ENCODE data around the gene GGT5. TPM values are rescaled to one million over a fixed set of nuclear protein-coding genes. Genes with fewer than 3 reads are reported as not detected.
"Not testable (repeated sequence)": the region's sequence is repeated elsewhere in the genome, so short reads cannot be mapped to it uniquely, and the experiment has no call there.

Gene GGT5
- total RNA-seq, 2 experiments from 2014 or later, result 0.40 TPM; not detected in 1

- H3K36me3 Mint-ChIP-seq; H3K4me3 Mint-ChIP-seq; CTCF ChIA-PET; H3K4me1 Mint-ChIP-seq; DNase-seq; H3K9me3 Mint-ChIP-seq (ENCODE audit: low read depth); H3K27me3 Mint-ChIP-seq; ATAC-seq; H3K27ac Mint-ChIP-seq: not testable (repeated sequence)
These were observed 8.2 kb upstream of the GGT5 start for GRCh38 chr22:24253126-24253525.

- H3K9me3 Mint-ChIP-seq (ENCODE audit: low read depth); H3K36me3 Mint-ChIP-seq; DNase-seq; H3K4me1 Mint-ChIP-seq; H3K27ac Mint-ChIP-seq; CTCF ChIA-PET; H3K27me3 Mint-ChIP-seq; ATAC-seq; H3K4me3 Mint-ChIP-seq: not testable (repeated sequence)
These were observed 6.4 kb upstream of the GGT5 start for GRCh38 chr22:24251286-24251685.

GRCh38 chr22:24249413-24249812 is 4.5 kb upstream of the GGT5 start:
- ATAC-seq; H3K27me3 Mint-ChIP-seq; H3K36me3 Mint-ChIP-seq; H3K4me1 Mint-ChIP-seq; H3K9me3 Mint-ChIP-seq (ENCODE audit: low read depth); H3K4me3 Mint-ChIP-seq; H3K27ac Mint-ChIP-seq; DNase-seq; CTCF ChIA-PET: not testable (repeated sequence)

GRCh38 chr22:24248611-24249010 is 3.7 kb upstream of the GGT5 start:
- H3K4me3 Mint-ChIP-seq; H3K4me1 Mint-ChIP-seq; CTCF ChIA-PET; ATAC-seq; H3K27me3 Mint-ChIP-seq; DNase-seq; H3K27ac Mint-ChIP-seq; H3K36me3 Mint-ChIP-seq; H3K9me3 Mint-ChIP-seq (ENCODE audit: low read depth): not testable (repeated sequence)

- Mint-ChIP-seq H3K4me3 (no peak overlapping the region), H3K27me3 (no peaks in the 10 kb centered on the region), H3K27ac (no peak overlapping the region), H3K4me1 (peaks cover 14% of the 10 kb centered on the region), H3K9me3 (ENCODE audit: low read depth) (no peaks in the 10 kb centered on the region), H3K36me3 (no peaks in the 10 kb centered on the region)
- peak; percentile 71 for DNase-seq
- CTCF ChIA-PET, result interaction anchor here (0.8 to 1.2 kb wide), 10 partner anchors 14 to 186 kb away, joined by 3 to 13 read pairs (median 3); no protein-coding TSS in a partner anchor
- peak; percentile 88 for ATAC-seq
These were observed 2.9 kb upstream of the GGT5 start for GRCh38 chr22:24247564-24248344.

GRCh38 chr22:24247011-24247507 is 2.2 kb upstream of the GGT5 start:
- Mint-ChIP-seq H3K9me3 (ENCODE audit: low read depth) (no peaks in the 10 kb centered on the region), H3K27me3 (no peaks in the 10 kb centered on the region), H3K4me3 (no peak overlapping the region), H3K27ac (no peak overlapping the region), H3K36me3 (no peaks in the 10 kb centered on the region), H3K4me1 (peaks cover 21% of the 10 kb centered on the region)
- CTCF ChIA-PET, result interaction anchor here (0.8 to 1.2 kb wide), 10 partner anchors 13 to 185 kb away, joined by 3 to 13 read pairs (median 3); no protein-coding TSS in a partner anchor
- ATAC-seq (no peak), DNase-seq (no peak)

- CTCF ChIA-PET, result interaction anchor here (1.2 kb wide), 1 partner anchor 67 kb away, joined by 4 read pairs; no protein-coding TSS in a partner anchor
- not testable (repeated sequence) for H3K9me3 Mint-ChIP-seq (ENCODE audit: low read depth); H3K27me3 Mint-ChIP-seq; H3K36me3 Mint-ChIP-seq; H3K4me3 Mint-ChIP-seq; H3K27ac Mint-ChIP-seq; ATAC-seq; DNase-seq
- H3K4me1 Mint-ChIP-seq, result peaks cover 30% of the 10 kb centered on the region
These were observed 991 bp upstream of the GGT5 start for GRCh38 chr22:24245584-24246561.

GRCh38 chr22:24244144-24244787 is 616 bp downstream of the GGT5 start:
- CTCF ChIA-PET, result interaction anchor here (2.7 kb wide), 1 partner anchor 87 kb away, joined by 10 read pairs; no protein-coding TSS in a partner anchor
- Mint-ChIP-seq H3K27ac (peak overlapping the region; percentile 33), H3K27me3 (no peaks in the 10 kb centered on the region), H3K4me1 (peaks cover 38% of the 10 kb centered on the region), H3K36me3 (no peaks in the 10 kb centered on the region), H3K9me3 (ENCODE audit: low read depth) (no peaks in the 10 kb centered on the region), H3K4me3 (no peak overlapping the region)
- ATAC-seq (no peak), DNase-seq (no peak)

- DNase-seq, H3K27me3 Mint-ChIP-seq: not testable (repeated sequence)
These were observed 1.5 kb downstream of the GGT5 start for GRCh38 chr22:24243417-24243816.

GRCh38 chr22:24240985-24241692 is 3.7 kb downstream of the GGT5 start:
- H3K4me3 Mint-ChIP-seq; H3K27me3 Mint-ChIP-seq; ATAC-seq; H3K9me3 Mint-ChIP-seq (ENCODE audit: low read depth); H3K36me3 Mint-ChIP-seq; DNase-seq: not testable (repeated sequence)
- Mint-ChIP-seq H3K27ac (peak overlapping the region; percentile 64), H3K4me1 (peaks cover 41% of the 10 kb centered on the region)
- CTCF ChIA-PET, result interaction anchor here (1.0 to 4.2 kb wide), 6 partner anchors 9 to 85 kb away, joined by 4 to 39 read pairs (median 6); no protein-coding TSS in a partner anchor

More at GRCh38 chr22:24243417-24243816, 1.5 kb downstream of the GGT5 start:
- not testable (repeated sequence) for H3K9me3 Mint-ChIP-seq (ENCODE audit: low read depth); H3K36me3 Mint-ChIP-seq; H3K4me3 Mint-ChIP-seq; ATAC-seq
- H3K27ac Mint-ChIP-seq, result peak overlapping the region; percentile 84
- H3K4me1 Mint-ChIP-seq, result peaks cover 38% of the 10 kb centered on the region
- CTCF ChIA-PET, result interaction anchor here (1.1 to 4.2 kb wide), 7 partner anchors 11 to 89 kb away, joined by 3 to 39 read pairs (median 7); no protein-coding TSS in a partner anchor

GRCh38 chr22:24240381-24240780 is 4.5 kb downstream of the GGT5 start:
- Mint-ChIP-seq H3K4me3 (no peak overlapping the region), H3K36me3 (no peaks in the 10 kb centered on the region), H3K9me3 (ENCODE audit: low read depth) (no peaks in the 10 kb centered on the region), H3K27me3 (no peaks in the 10 kb centered on the region), H3K4me1 (peaks cover 41% of the 10 kb centered on the region), H3K27ac (no peak overlapping the region)
- ATAC-seq (no peak), DNase-seq (no peak)
- CTCF ChIA-PET, result interaction anchor here (1.0 to 4.2 kb wide), 6 partner anchors 8 to 87 kb away, joined by 3 to 39 read pairs (median 6); no protein-coding TSS in a partner anchor

- CTCF ChIA-PET, result interaction anchor here (0.7 kb wide), 1 partner anchor 188 kb away, joined by 3 read pairs; no protein-coding TSS in a partner anchor
- not testable (repeated sequence) for H3K9me3 Mint-ChIP-seq (ENCODE audit: low read depth); ATAC-seq; H3K4me3 Mint-ChIP-seq; H3K36me3 Mint-ChIP-seq; DNase-seq; H3K27me3 Mint-ChIP-seq; H3K27ac Mint-ChIP-seq
- peaks cover 32% of the 10 kb centered on the region for H3K4me1 Mint-ChIP-seq
These were observed 6.7 kb downstream of the GGT5 start for GRCh38 chr22:24238101-24238694.
